Uterus (tissue), 4 donors: ENCODE measurements around the gene CCSER1. TPM values are rescaled to one million over a fixed set of nuclear protein-coding genes. Genes with fewer than 3 reads are reported as not detected.

Experiments used
- DNase-seq, 2 donors: peaks; one replicate each; pipeline ENCODE4 v3.0.0-alpha.2; 2019 to 2020
- H3K27ac ChIP-seq, 2 donors: fragments of 200-600 bp; sonication (generic); 1 replicate in 1 of 2; 2 replicates in 1 of 2; pipeline ENCODE4 v1.5.1; 2016 to 2018
- H3K27me3 ChIP-seq, 2 donors: fragments of 200-600 bp; sonication (generic); one replicate each; pipeline ENCODE4 v1.5.1; 2018 to 2019; ENCODE audit warnings: control low read depth in 1 of 2
- H3K36me3 ChIP-seq, 2 donors: fragments of 200-600 bp; sonication (generic); one replicate each; pipeline ENCODE4 v1.5.1; 2019; ENCODE audit warnings: control low read depth in 1 of 2
- H3K4me1 ChIP-seq, 2 donors: fragments of 200-600 bp; sonication (generic); one replicate each; pipeline ENCODE4 v1.5.1; 2018 to 2019; ENCODE audit warnings: control low read depth in 1 of 2
- H3K4me3 ChIP-seq, 2 donors: fragments of 200-600 bp; sonication (generic); 1 replicate in 1 of 2; 2 replicates in 1 of 2; pipeline ENCODE4 v1.5.1; 2018 to 2019; ENCODE audit warnings: mild to moderate bottlenecking in 1 of 2
- H3K9me3 ChIP-seq, 2 donors: fragments of 200-600 bp; sonication (generic); one replicate each; pipeline ENCODE4 v1.5.1; 2019; ENCODE audit warnings: control low read depth in 1 of 2
- POLR2A ChIP-seq, 2 donors: fragments of 450-650 bp; IDR thresholded peaks; one replicate each; pipeline ENCODE4 v1.6.1; 2016; ENCODE audit warnings: antibody characterized with exemption in 2 of 2, mild to moderate bottlenecking in 1 of 2, moderate library complexity in 1 of 2
- intact Hi-C: fragments of 100-400 bp; cut with DNase I; formaldehyde crosslinking; loops from one replicate; pipeline ENCODE4 v1.15.1; 2023; ENCODE audit warnings: low total_unique reads
- total RNA-seq, 4 donors: library from RNA; depleted of rRNA in 3 of 4; stranded (reverse); fragments of >200 nt in 3 of 4; gene quantifications; one replicate each; pipeline versions ENCODE4 v1.1.0 to v1.2.4, GENCODE V29; 2014 to 2023
- TF ChIP-seq, protein P1 (sequence below), 4 experiments: fragments of 200-600 bp in 2 of 4; fragments of 450-650 bp in 2 of 4; sonication (generic) in 2 of 4; IDR thresholded peaks; one replicate each; pipeline ENCODE4 v1.5.1; 2016 to 2019; ENCODE audit warnings: antibody characterized with exemption in 4 of 4, mild to moderate bottlenecking in 2 of 4, moderate library complexity in 1 of 4
- donor health status: DM: yes; HTN: yes; CAD: no.

CCSER1 gene
- total RNA-seq, 4 donors from 2014 or later, result 2.8 to 54.7 (median 11.9) TPM

- Histone ChIP-seq H3K27ac (no peak overlapping the region), H3K9me3 (no peaks in the 10 kb centered on the region), H3K4me3 (no peak overlapping the region), H3K27me3 (no peaks in the 10 kb centered on the region), H3K36me3 (no peaks in the 10 kb centered on the region), H3K4me1 (no peaks in the 10 kb centered on the region)
- DNase-seq, result no peak
- intact Hi-C loops, result no loop called here
- TF ChIP-seq POLR2A (IDR thresholded peaks at IDR 0.05), result no peak
- TF ChIP-seq, protein P1, sequence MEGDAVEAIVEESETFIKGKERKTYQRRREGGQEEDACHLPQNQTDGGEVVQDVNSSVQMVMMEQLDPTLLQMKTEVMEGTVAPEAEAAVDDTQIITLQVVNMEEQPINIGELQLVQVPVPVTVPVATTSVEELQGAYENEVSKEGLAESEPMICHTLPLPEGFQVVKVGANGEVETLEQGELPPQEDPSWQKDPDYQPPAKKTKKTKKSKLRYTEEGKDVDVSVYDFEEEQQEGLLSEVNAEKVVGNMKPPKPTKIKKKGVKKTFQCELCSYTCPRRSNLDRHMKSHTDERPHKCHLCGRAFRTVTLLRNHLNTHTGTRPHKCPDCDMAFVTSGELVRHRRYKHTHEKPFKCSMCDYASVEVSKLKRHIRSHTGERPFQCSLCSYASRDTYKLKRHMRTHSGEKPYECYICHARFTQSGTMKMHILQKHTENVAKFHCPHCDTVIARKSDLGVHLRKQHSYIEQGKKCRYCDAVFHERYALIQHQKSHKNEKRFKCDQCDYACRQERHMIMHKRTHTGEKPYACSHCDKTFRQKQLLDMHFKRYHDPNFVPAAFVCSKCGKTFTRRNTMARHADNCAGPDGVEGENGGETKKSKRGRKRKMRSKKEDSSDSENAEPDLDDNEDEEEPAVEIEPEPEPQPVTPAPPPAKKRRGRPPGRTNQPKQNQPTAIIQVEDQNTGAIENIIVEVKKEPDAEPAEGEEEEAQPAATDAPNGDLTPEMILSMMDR (IDR thresholded peaks at IDR 0.05), result no peak
Observed at GRCh38 chr4:90840828-90841227, 713.6 kb downstream of the CCSER1 start.

DNA sequence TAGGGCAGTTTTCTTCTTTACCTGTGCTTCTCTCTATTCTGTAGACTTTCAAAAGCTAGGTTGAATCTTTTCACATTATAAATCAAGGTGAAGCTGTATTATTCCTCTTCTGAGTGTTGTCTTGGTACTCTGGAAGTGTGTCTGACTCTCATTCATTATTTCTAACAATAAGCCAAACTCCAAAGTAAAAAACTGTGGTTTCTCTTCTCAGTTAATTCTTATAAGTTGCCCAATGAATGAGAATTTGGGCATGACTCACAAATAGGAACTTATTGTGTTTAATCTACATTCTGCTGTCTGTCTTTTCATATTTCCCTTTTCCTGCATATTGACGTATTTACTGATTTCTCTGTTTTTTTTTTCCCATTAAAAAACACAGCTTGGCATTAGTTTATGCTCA is 714.5 kb downstream of the CCSER1 start:
- Histone ChIP-seq H3K27me3 (no peaks in the 10 kb centered on the region), H3K4me1 (no peaks in the 10 kb centered on the region), H3K36me3 (no peaks in the 10 kb centered on the region), H3K4me3 (no peak overlapping the region), H3K9me3 (no peaks in the 10 kb centered on the region), H3K27ac (no peak overlapping the region)
- DNase-seq, result no peak
- intact Hi-C loops, result no loop called here
- TF ChIP-seq POLR2A (IDR thresholded peaks at IDR 0.05), result no peak
- TF ChIP-seq, protein P1 (IDR thresholded peaks at IDR 0.05), result no peak

DNA sequence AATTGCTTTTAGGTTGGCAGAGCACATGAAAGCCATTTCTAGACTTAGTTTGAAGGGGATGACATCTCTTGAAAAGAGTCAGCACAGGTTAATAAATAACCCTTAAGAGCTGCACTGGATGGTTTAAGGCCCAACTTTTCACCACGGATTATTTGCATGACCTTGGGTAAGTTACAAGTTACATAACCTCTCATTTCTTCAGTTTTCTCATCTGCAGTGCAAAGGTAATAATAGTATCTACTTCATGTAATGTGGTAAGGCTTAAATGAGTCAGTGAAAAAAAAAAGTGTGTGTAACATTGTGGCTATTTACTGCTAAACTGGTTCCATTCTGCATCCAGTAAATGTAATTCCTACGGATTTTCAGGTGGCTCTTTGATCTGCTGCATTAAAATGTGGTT is 715.8 kb downstream of the CCSER1 start:
- Histone ChIP-seq H3K4me1 (no peaks in the 10 kb centered on the region), H3K4me3 (no peak overlapping the region), H3K36me3 (no peaks in the 10 kb centered on the region), H3K27me3 (no peaks in the 10 kb centered on the region), H3K9me3 (no peaks in the 10 kb centered on the region), H3K27ac (no peak overlapping the region)
- no peak for DNase-seq
- TF ChIP-seq, protein P1 (IDR thresholded peaks at IDR 0.05), result no peak
- no peak for TF ChIP-seq POLR2A (IDR thresholded peaks at IDR 0.05)
- intact Hi-C loops, result no loop called here

- Histone ChIP-seq H3K4me1 (no peaks in the 10 kb centered on the region), H3K9me3 (no peaks in the 10 kb centered on the region), H3K4me3 (no peak overlapping the region), H3K27ac (no peak overlapping the region), H3K27me3 (no peaks in the 10 kb centered on the region), H3K36me3 (no peaks in the 10 kb centered on the region)
- intact Hi-C loops, result no loop called here
- DNase-seq, result no peak
- TF ChIP-seq, protein P1 (IDR thresholded peaks at IDR 0.05), result no peak
- TF ChIP-seq POLR2A (IDR thresholded peaks at IDR 0.05), result no peak
Observed at GRCh38 chr4:90844241-90844640, 717.0 kb downstream of the CCSER1 start.

- no peaks in the 10 kb centered on the region for H3K36me3 ChIP-seq
- H3K4me3 ChIP-seq, result no peak overlapping the region
- intact Hi-C loops, result no loop called here
- no peaks in the 10 kb centered on the region for H3K4me1 ChIP-seq
- no peaks in the 10 kb centered on the region for H3K27me3 ChIP-seq
- no peak for DNase-seq
- H3K27ac ChIP-seq, result no peak overlapping the region
- no peaks in the 10 kb centered on the region for H3K9me3 ChIP-seq
- TF ChIP-seq, protein P1 (IDR thresholded peaks at IDR 0.05), result no peak
- TF ChIP-seq POLR2A (IDR thresholded peaks at IDR 0.05), result no peak
Observed at GRCh38 chr4:90845777-90846176, 718.6 kb downstream of the CCSER1 start.
